ENCODE results near the gene OR2C3. TPM values are rescaled to one million over a fixed set of nuclear protein-coding genes. Genes with fewer than 3 reads are reported as not detected.

Gene OR2C3
- total RNA-seq, 4 donors from 2014 or later, result not detected

GRCh38 chr1:247557926-247558674 is 21.9 kb upstream of the OR2C3 start:
- DNase-seq (ENCODE audit: low spot score) (no peak), ATAC-seq (ENCODE audit: low FRiP score) (no peak)
- TF ChIP-seq CTCF (IDR thresholded peaks at IDR 0.05), result no peak

- TF ChIP-seq CTCF (IDR thresholded peaks at IDR 0.05), result no peak
- ATAC-seq (ENCODE audit: low FRiP score), result no peak
- DNase-seq (ENCODE audit: low spot score), result no peak
These were observed 16.0 kb upstream of the OR2C3 start for GRCh38 chr1:247552231-247552630.

- DNase-seq (ENCODE audit: low spot score) (no peak), ATAC-seq (ENCODE audit: low FRiP score) (no peak)
- TF ChIP-seq CTCF (IDR thresholded peaks at IDR 0.05), result no peak
These were observed 15.5 kb upstream of the OR2C3 start for GRCh38 chr1:247551721-247552120.

GRCh38 chr1:247548769-247549182 is 12.5 kb upstream of the OR2C3 start, which contains the start of gene GCSAML:
TSS of gene GCSAML (plus strand) at chr1:247549134. CDS start at chr1:247549192, 58 bp downstream.
- DNase-seq (ENCODE audit: low spot score) (no peak), ATAC-seq (ENCODE audit: low FRiP score) (no peak)
- no peak for TF ChIP-seq CTCF (IDR thresholded peaks at IDR 0.05)

GRCh38 chr1:247548092-247548491 is 11.9 kb upstream of the OR2C3 start:
- DNase-seq (ENCODE audit: low spot score) (no peak), ATAC-seq (ENCODE audit: low FRiP score) (no peak)
- no peak for TF ChIP-seq CTCF (IDR thresholded peaks at IDR 0.05)

- no peak for DNase-seq (ENCODE audit: low spot score)
- no peak for ATAC-seq (ENCODE audit: low FRiP score)
- no peak for TF ChIP-seq CTCF (IDR thresholded peaks at IDR 0.05)
These were observed 6.6 kb upstream of the OR2C3 start for GRCh38 chr1:247542811-247543210.

- ATAC-seq (ENCODE audit: low FRiP score) (no peak), DNase-seq (ENCODE audit: low spot score) (no peak)
- TF ChIP-seq CTCF (IDR thresholded peaks at IDR 0.05), result no peak
These were observed 4.3 kb upstream of the OR2C3 start for GRCh38 chr1:247540581-247540980.

All from omental fat pad (tissue), 4 donors.